K562 (cell line): ENCODE measurements around the gene MDK. TPM values are rescaled to one million over a fixed set of nuclear protein-coding genes. Genes with fewer than 3 reads are reported as not detected.

Experiments used
- DIDO1 ChIP-seq: fragments of 450-650 bp; IDR thresholded peaks from 2 replicates; pipeline ENCODE4 v1.6.1; 2016; ENCODE audit warnings: low read depth, missing biosample characterization, missing genetic modification characterization
- ELK1 ChIP-seq: sonication (generic); formaldehyde crosslinking; IDR thresholded peaks from 2 replicates; pipeline ENCODE4 v1.8.1; 2022; ENCODE audit warnings: missing genetic modification reagents
- FOXM1 ChIP-seq, 2 experiments: fragments of 450-650 bp in 1 of 2; sonication (generic) in 1 of 2; formaldehyde crosslinking in 1 of 2; IDR thresholded peaks; 2 replicates each; pipeline versions ENCODE4 v1.6.1 to v1.9.0; 2017 to 2022; ENCODE audit warnings: low read depth in 2 of 2, mild to moderate bottlenecking in 2 of 2, missing genetic modification reagents in 1 of 2, moderate library complexity in 1 of 2
- NR4A1 ChIP-seq, 2 experiments: fragments of 250-450 bp in 1 of 2; fragments of 450-650 bp in 1 of 2; sonication (Bioruptor Pico) in 1 of 2; IDR thresholded peaks; 2 replicates each; pipeline versions ENCODE4 v1.4.0 to v1.6.1; 2016 to 2020; ENCODE audit warnings: mild to moderate bottlenecking in 2 of 2, missing compliant biosample characterization in 1 of 2, missing genetic modification characterization in 1 of 2, moderate library complexity in 1 of 2
- PCBP1 ChIP-seq: fragments of 200-400 bp; formaldehyde crosslinking; IDR thresholded peaks from 2 replicates; pipeline ENCODE4 v1.6.1; 2018; ENCODE audit warnings: mild to moderate bottlenecking, low read depth, low read length; ENCODE audit not compliant: poor library complexity, severe bottlenecking
- PRDM10 ChIP-seq: fragments of 450-650 bp; IDR thresholded peaks from 2 replicates; pipeline ENCODE4 v1.6.1; 2018; ENCODE audit not compliant: partially characterized antibody
- SREBF1 ChIP-seq: fragments of 150-350 bp; IDR thresholded peaks from 2 replicates; pipeline ENCODE4 v1.6.1; 2014; ENCODE audit warnings: antibody characterized with exemption, low read depth, low read length, borderline replicate concordance
- TAF7 ChIP-seq: fragments of 450-650 bp; IDR thresholded peaks from 2 replicates; pipeline ENCODE4 v1.6.1; 2016; ENCODE audit warnings: missing genetic modification characterization, missing compliant biosample characterization
- ZBTB40 ChIP-seq, 2 experiments: fragments of 450-650 bp in 1 of 2; sonication (generic) in 1 of 2; formaldehyde crosslinking in 1 of 2; IDR thresholded peaks; 2 replicates each; pipeline versions ENCODE4 v1.7.1 to v1.9.0; 2016 to 2022; ENCODE audit warnings: inconsistent platforms in 1 of 2, mild to moderate bottlenecking in 1 of 2, missing genetic modification reagents in 1 of 2
- ZNF253 ChIP-seq: fragments of 250-450 bp; sonication (Bioruptor Pico); conservative IDR thresholded peaks from 2 replicates; pipeline ENCODE4 v1.6.1; 2021; ENCODE audit warnings: mild to moderate bottlenecking
- ZNF551 ChIP-seq: fragments of 250-450 bp; sonication (Bioruptor Pico); IDR thresholded peaks from 2 replicates; pipeline ENCODE4 v1.5.0; 2021; ENCODE audit warnings: mild to moderate bottlenecking, moderate library complexity
- ZNF668 ChIP-seq: fragments of 250-450 bp; sonication (Bioruptor Pico); IDR thresholded peaks from 2 replicates; pipeline ENCODE4 v1.8.0; 2022; ENCODE audit warnings: mild to moderate bottlenecking, inconsistent platforms
- polyA plus RNA-seq, 8 experiments: library from polyadenylated mRNA; depleted of rRNA in 4 of 8; stranded (reverse) in 5 of 8; unstranded in 3 of 8; fragments of >200 nt; fragmentation: Nextera tagmentation in 2 of 8; fragmentation: Illumina TruSeq in 1 of 8; extraction: Ambion mirVana in 2 of 8; extraction: Trizol in 1 of 8; gene quantifications; 2 replicates each; pipeline versions ENCODE4 v1.2.1 to v1.2.3, GENCODE V29; 2011 to 2014; ENCODE audit warnings: inconsistent platforms in 1 of 8, missing spikeins in 1 of 8
- total RNA-seq, 7 experiments: library from RNA; depleted of rRNA in 6 of 7; stranded (reverse); fragments of >200 nt in 6 of 7; fragmentation: Illumina TruSeq in 2 of 7; extraction: Trizol in 2 of 7; gene quantifications; 2 replicates each; pipeline versions ENCODE4 v1.2.1 to v1.2.3, GENCODE V29; 2011 to 2021; ENCODE audit warnings: low replicate concordance in 1 of 7

Gene MDK
- total and polyA plus RNA-seq, 9 of the 15 experiments (the other 6 are each of a cell fraction or from before 2014, with no cell fraction given) = 20.7 to 700 (median 350) TPM

GRCh38 chr11:46352063-46352841 lies 29.2 kb upstream of the MDK start (continued):
- TF ChIP-seq ZBTB40 (IDR thresholded peaks at IDR 0.05) = peak; percentile 75
- TF ChIP-seq ZBTB40 (CRISPR knock-in tag; IDR thresholded peaks at IDR 0.05) = no peak
- TF ChIP-seq ZNF253 = no peak
- no peak for TF ChIP-seq SREBF1
- TF ChIP-seq DIDO1 (tag) = no peak
- no peak for TF ChIP-seq FOXM1 (IDR thresholded peaks at IDR 0.05; ENCODE audit: low read depth)
- TF ChIP-seq FOXM1 (CRISPR knock-in tag; IDR thresholded peaks at IDR 0.05; ENCODE audit: low read depth) = no peak
- no peak for TF ChIP-seq ZNF551 (CRISPR knock-in tag)
- no peak for TF ChIP-seq PRDM10
- TF ChIP-seq TAF7 = no peak
- TF ChIP-seq NR4A1 (CRISPR knock-in tag; IDR thresholded peaks at IDR 0.05) = no peak
- TF ChIP-seq NR4A1 (tag; IDR thresholded peaks at IDR 0.05) = no peak
- no peak for TF ChIP-seq ZNF668
- no peak for TF ChIP-seq PCBP1
- no peak for TF ChIP-seq ELK1
